GM18873 (cell line): ENCODE results near the gene CHST13.

Experiments
- ATAC-seq: cut with Tn5 transposase; IDR thresholded peaks from one replicate; pipeline ENCODE4 v1.9.1; 2021; ENCODE audit warnings: mild to moderate bottlenecking, moderate library complexity, moderate number of reproducible peaks; ENCODE audit not compliant: unreplicated experiment, low FRiP score

The CHST13 gene

GRCh38 chr3:126539558-126540250 is 15.7 kb downstream of the CHST13 start:
- no peak for ATAC-seq

DNA sequence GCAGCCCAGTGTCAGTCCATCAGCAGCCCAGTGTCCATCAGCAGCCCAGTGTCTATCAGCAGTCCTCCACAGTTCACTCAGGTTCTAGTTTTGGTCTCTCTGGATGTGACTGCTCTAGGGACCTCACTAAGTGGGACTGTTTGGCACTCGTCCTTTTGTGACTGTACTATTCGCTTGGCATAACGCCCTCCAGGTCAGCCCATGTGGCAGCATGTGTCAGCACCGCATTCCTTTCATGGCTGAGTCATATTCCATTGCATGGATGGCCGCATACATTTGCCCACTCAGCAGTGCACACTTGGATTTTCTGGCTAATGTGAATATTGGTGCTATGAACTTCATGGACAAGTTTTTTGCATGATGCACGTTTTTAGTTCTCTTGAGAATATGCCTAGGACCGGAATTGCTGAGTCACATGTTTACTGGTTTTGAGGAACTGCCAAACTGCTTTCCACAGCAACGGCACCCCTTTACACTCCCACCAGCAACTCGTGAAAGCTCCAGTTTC is 16.4 kb downstream of the CHST13 start:
- ATAC-seq, result no peak

DNA sequence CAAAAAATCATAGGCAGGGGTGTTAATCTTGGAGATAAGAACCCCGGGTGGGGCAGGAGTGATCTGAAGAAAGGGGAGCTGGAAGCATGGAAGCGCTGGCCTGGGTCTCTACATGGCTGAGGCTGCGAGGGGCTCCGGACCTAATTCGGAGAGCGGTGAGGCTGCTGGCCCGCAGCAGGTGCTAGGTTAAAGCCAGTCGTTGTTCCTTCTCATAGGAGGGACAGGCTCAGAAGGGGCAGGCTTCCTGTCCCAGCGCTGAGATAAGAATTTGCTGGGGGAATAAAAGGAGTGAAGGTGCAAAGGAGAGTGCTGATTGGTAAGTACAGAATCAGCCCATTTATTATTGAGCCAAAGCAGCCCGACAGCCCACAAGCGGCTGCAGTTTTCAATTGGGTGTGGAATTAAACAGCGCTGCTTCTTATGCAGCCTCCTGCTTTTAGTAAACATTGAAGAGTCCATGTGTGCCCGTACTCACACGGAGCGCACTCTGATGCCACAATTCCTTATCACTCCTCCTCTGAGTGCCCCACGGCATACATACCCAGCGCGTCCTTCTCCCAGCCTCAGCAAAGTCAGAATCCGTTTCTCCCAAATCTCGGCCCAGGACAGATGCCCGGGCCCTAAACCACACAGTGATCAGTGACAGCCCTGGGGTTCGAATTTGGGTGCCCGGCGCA is 17.1 kb downstream of the CHST13 start:
- ATAC-seq, result no peak

DNA sequence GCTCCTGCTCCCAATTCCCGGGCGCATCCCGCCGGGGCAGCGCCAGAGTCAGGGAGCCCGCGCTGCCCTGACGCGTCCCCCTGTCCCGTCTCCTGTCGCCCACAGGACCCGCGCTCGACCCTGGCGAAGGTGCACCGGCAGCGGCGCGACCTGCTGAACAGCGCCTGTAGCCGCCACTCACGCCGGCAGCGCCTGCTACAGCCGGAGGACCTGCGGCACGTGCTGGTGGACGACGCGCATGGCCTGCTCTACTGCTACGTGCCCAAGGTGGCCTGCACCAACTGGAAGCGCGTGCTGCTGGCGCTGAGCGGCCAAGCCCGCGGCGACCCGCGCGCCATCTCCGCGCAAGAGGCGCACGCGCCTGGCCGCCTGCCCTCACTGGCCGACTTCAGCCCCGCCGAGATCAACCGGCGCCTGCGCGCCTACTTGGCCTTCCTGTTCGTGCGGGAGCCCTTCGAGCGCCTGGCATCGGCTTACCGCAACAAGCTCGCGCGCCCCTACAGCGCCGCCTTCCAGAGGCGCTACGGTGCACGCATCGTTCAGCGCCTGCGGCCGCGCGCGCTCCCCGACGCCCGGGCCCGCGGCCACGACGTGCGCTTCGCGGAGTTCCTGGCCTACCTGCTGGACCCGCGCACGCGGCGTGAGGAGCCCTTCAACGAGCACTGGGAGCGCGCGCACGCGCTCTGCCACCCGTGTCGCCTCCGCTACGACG is 17.8 kb downstream of the CHST13 start:
- no peak for ATAC-seq

- no peak for ATAC-seq
Observed at GRCh38 chr3:126542340-126543241, 18.6 kb downstream of the CHST13 start.

DNA sequence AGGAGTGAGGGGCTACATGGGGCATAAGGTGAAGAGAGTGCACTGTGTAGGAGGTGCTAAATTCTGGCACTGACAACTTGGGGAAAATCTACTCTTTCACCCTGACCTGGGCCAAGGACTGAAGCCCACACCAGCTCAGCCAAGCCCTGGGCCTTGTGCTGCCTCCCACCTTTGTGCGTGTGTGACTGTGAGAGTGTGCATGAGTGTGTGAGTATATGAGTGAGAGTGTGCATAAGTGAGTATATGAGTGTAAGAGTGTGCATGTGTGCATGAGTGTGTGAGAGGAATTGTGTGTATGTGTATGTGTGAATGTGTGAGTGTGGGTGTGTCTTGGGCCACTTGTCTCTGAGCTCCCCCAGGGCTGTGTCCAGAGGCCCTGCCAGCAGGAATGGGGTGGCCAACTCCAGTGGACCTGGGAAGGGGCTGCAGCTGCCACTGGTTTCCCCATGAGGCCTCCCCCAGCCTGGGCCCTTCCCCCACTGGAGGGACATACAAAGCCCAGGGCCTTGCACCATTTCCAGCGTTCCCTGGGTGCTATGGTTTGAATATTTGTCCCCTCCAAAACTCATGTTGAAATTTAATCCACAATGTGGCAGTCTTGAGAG is 19.6 kb downstream of the CHST13 start:
- ATAC-seq, result no peak

DNA sequence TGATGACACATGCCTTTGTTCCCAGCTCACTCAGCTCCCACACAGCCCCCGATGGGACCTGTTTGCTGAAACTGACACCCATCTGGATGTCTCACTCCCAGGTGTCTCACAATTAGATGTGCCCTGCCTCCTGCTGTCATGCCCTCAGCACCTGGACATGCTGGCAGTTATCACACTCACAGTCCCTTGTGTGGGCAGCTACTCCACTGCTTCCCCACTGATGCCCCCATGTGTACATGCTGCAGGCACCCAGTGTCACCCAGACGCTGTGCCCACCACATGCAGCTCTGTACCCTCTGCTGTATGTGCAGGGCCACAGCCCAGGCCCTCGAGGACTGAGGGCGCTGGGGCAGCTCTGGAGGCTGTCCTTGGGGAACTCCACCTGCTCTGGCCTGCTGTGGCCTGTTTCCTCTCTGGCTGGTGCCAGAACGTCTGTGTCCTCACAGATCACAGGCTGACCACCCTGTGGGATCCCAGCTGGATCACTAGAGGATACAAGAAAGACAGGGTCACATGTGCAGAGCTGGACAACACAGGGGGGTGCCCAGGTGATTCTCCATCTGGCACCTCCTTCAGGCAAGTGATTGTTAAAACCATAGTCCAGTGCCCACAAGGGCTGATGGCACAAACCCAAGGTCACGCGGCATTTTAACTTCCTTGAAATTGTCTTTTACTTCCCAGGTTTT is 20.8 kb downstream of the CHST13 start:
- ATAC-seq, result no peak

DNA sequence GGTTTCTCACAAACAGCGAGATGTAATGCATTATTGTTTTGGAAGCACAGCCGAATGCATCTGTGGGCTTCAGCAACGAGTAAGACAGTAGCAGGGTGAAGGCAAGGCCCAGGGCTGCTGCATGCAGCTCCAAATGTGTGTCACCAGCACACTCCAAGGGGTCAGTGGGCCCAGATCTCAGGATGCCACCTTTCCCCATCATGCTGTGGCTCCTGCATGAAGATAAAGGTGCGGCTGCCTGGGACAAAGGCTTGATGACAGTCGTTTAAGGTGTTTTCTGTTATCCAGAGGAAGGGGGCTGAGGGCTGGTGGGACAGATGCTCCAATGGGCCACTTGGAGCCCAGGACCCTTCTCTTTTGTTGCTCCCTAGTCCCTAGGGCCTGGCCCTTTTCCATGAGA is 21.6 kb downstream of the CHST13 start:
- no peak for ATAC-seq

- no peak for ATAC-seq
Observed at GRCh38 chr3:126546013-126546412, 22.1 kb downstream of the CHST13 start.

- ATAC-seq, result no peak
Observed at GRCh38 chr3:126546549-126547239, 22.7 kb downstream of the CHST13 start.

GRCh38 chr3:126547721-126548120 is 23.8 kb downstream of the CHST13 start:
- ATAC-seq, result no peak

GRCh38 chr3:126548556-126549466 is 24.9 kb downstream of the CHST13 start:
- ATAC-seq, result no peak

DNA sequence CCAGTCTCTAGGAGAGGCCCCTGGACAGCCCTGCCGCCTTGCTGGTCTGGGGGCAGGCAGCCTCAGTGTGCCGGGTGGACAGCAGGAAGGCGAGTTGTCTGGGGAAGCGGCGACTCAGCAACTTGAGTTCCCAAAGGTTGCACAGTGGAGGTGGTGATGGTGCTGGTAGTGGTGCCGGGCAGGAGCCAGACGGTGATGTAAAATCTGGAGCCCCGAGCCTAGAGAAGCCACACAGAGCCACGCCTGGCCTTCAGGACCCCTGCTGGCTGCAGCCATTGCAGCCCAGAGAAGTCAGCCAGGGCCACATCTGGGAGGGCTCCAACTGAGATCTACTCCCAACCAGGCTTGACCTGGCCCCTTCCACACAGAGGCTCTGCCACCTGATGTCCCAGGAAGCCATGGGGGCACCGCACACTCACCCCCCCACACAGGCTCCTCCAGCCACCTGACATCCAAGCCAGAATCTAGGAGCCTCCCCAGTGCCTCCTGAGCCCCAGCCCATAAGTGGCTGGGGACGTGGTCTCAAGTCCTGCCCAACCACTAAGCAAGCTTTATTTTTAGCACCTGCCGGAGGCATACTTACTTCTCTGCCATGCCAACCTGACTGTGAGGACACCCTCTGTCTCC is 26.0 kb downstream of the CHST13 start:
- no peak for ATAC-seq

- no peak for ATAC-seq
Observed at GRCh38 chr3:126550488-126551051, 26.6 kb downstream of the CHST13 start.

DNA sequence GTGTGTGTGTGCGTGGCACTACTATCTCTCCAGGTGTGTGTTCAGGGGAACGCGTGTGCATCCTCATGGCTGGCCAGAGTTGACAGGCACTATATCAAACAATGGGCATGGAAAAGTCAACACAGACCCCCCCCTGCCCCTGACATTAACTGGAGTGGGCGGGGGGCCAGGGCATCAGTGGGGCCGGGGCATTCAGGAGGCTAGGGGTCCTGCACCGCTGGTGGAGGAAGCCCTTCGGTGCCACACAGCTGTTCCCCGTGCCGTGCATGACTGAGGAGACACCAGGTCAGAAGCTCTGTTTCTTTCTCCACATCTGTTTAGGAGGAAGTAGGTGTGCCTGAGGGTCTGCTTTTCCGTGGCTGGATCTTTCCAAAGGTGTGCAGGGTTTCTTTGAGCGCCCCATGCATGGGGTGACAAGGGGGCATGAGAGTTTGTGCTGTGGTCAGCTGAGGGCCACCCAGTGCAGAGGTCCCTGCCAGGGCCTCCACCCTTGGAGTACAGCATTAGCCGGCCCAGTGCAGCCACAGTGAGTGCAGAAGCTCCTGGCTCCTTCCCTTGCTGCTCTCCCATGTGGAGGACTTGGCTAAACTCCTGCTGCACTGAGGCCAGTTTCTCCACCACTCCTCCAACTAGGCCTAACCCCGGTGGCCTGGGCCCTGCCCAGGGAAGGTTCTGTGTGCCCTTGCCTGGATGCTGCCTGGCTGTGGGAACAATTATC is 27.3 kb downstream of the CHST13 start:
- no peak for ATAC-seq
